GM18519 (cell line): ENCODE data around the gene TBC1D22A.

Experiments used
- ATAC-seq: cut with Tn5 transposase; IDR thresholded peaks from one replicate; pipeline ENCODE4 v1.9.1; 2021; ENCODE audit warnings: mild to moderate bottlenecking, moderate library complexity; ENCODE audit not compliant: unreplicated experiment, low FRiP score

The TBC1D22A gene

DNA sequence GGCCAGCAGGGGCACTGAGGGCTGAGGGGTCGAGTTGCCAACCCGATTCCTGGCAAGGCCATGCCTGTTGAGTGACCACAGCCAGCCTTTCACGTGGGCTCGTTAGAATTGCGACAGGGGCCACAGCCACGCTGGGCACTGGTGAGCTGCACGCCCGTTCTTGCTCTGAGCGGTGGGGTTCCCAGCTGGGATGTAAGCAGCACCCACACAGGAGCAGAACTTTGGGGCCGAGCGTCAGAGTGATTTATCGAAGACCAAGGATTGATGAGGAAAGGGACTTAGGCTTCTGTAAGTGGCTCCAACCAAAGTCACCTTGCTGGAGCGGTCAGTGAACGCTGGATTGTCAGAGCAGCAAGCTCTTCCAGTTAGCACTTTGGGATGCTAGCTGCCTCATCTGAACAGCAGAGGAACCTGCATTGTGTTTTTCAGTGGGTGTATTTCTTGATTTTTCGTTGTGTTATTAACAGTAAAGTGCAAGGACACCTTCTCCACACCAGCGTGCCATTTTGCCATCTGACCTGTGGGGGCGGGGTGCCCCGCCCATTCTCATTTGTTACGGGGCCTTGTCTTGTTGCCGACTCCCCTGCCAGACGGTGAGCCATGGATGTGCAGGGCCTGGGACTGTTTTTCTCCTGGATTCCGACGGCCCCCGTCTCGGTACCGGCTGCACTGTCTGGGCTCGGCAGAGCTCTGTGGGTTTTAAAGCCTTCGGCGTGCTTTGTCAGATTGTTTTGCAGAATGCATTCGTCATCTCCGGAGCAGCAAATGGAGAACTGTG, 202.5 kb downstream of the TBC1D22A start:
- ATAC-seq: no peak

GRCh38 chr22:46965555-46966494, 203.4 kb downstream of the TBC1D22A start:
- no peak for ATAC-seq

DNA sequence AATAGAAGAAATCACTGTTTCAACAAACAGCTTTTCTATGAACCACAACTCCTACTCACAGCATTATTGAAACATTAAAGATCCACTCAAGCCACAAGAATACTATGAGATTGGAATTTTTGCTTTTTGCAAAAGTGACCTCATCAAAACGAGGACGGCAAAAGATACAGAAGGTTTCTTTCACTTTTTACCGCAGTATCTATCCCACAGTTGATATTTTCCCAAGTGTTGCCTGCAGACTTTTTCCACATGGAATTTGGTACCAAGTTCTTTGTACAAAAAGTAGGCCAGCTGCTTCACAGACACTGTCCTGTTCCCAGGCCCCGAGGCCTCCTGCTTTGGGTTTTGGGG, 204.0 kb downstream of the TBC1D22A start:
- no peak for ATAC-seq

GRCh38 chr22:46966846-46967245, 204.4 kb downstream of the TBC1D22A start:
- ATAC-seq: no peak

DNA sequence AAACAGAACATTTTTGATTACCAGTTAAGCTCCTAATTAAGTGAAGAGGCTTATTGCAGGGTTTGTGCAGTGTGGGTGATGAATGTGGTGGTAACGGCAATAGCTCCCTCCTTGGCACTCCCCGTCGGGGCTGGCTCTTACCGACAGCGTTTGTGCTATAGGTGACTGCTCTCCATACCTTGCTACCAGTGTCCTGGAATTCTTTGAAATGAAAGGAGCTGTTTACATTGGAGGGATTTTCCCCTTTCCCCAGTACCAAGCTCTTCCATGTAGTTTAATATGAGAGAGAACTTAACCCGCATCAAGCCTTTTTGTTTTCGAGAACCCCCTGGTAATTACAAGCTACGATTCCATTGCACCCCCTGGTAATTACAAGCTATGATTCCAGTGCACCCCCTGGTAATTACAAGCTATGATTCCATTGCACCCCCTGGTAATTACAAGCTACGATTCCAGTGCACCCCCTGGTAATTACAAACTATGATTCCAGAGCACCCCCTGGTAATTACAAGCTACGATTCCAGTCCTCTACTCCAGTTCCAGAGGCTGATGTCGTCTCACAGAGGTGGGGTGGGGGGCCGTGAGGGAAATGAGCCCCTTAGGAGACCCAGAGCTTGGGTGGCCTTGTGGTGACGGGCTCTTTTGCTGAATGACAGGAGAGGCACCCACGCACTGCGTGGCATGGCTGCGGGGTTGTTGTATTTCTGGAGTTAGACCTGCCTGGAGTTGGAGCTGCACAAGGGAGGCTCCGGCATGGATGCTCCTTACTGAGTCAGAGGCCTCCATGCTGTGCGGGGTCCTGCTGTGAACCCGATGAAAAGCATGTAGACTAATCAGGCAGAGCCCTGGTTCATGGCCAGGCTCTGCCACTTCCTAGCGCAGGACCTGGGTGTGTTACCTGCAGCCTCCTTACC, 205.3 kb downstream of the TBC1D22A start:
- ATAC-seq: no peak

DNA sequence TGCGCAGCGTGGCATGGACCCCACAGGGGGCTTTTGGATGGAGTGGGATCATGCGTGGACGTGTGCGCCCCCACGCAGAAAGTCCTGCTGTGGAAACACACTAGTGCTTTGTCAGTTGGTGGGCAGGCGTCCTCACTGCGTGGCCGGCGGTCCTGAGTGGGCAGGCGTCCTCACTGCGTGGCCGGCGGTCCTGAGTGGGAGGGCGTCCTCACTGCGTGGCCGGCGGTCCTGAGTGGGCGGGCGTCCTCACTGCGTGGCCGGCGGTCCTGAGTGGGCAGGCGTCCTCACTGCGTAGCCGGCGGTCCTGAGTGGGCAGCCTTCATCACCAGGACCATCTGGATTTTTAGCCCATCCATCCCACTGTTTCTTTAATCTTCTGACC, 205.9 kb downstream of the TBC1D22A start:
- ATAC-seq: no peak

- no peak for ATAC-seq
Measured at GRCh38 chr22:46968848-46969247, 206.4 kb downstream of the TBC1D22A start.

DNA sequence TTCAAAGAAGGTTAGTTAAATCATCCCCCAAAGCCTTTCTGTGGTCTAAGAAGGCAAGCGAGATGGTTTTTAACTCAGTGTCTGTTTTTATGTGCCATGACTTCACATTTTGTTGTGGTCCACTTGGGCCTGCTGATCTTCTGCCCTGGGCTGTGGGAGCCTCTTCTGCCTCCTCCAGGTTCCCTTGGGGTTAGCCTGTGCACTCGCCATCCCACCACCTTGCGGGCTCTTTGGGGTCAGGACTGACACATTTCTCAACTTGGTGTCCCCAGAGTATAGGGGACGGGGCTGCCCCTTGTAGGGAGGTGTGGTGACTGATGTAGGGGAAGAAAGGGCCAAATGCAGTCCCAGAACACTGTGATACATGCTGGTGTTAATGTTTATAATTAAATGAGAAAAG, 207.0 kb downstream of the TBC1D22A start:
- ATAC-seq: no peak

- no peak for ATAC-seq
Measured at GRCh38 chr22:46969961-46970360, 207.5 kb downstream of the TBC1D22A start.

GRCh38 chr22:46970411-46971098, 208.1 kb downstream of the TBC1D22A start:
- no peak for ATAC-seq

DNA sequence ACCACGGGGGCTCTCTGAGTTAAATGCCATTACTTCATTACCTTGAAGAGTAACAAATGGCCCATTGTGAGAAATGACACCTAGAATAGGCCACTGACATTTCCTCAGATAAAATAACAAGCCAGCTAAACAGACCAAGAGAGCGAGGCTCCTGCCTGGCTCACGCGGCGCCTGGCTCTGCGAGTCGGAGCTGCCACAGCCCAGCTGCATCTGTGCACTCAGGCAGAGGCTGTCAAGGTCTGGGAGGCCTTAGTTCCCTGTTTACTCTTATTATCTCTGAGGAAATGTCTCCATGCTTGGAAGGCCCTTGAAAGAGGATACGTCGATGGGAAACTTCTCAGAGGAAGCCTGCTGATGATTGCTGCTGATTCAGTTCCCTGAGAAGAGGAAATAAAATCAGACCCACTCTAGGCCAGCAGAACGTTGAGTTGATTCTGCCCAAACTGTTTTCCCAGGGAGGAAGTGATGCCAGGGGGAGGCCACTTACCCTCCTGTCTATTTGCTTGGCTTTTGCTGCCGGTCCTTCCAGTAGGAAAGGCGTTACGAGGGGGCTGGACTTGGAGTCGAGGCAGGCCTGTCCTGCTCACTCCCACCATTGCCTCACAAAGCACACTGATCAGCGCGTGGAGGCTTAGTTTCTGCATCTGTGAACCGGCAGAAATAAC, 208.8 kb downstream of the TBC1D22A start:
- no peak for ATAC-seq

GRCh38 chr22:46971764-46972125, 209.3 kb downstream of the TBC1D22A start:
- no peak for ATAC-seq

GRCh38 chr22:46972256-46972655, 209.8 kb downstream of the TBC1D22A start:
- no peak for ATAC-seq

GRCh38 chr22:46972901-46973831, 210.7 kb downstream of the TBC1D22A start:
- ATAC-seq: no peak

DNA sequence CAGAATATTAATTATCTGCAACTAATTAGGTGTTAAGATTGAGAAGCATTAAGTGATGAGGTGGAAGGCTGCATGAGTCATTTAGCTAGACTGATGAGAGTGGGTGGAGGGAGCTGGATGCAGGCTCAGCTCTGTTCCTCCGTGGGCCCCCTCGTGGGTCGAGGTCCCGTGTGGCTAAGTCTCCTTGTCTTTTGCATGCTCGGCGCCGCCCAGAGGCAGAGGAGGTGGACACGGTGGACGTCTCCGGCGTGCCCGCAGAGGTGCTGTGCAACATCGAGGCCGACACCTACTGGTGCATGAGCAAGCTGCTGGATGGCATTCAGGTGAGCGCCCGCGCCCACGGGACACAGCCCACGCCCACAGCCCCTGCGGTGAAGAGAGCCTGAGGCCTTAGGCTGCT, 211.6 kb downstream of the TBC1D22A start:
- no peak for ATAC-seq

GRCh38 chr22:46974631-46975585, 212.5 kb downstream of the TBC1D22A start:
- no peak for ATAC-seq

DNA sequence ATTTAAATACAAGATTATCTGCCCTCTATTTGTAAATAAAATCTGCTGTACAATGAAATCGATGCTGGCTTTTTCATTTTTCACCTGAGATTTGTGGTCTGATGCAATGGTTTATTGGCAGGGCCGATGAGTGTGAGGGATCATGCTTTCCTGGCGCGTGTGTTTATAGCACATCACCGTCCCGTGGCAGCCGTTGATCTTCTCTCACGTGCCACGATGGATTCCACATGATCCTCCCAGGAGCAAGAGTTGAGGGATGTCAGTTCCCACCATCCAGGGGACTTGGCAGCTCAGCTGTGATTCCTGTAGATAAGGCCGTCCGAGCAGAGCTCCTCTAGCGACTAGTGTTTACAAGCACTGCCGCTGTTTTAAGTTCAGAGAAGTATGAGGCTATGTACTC, 213.7 kb downstream of the TBC1D22A start:
- no peak for ATAC-seq
